Stimulated activated CD4-positive, alpha-beta T cell treated with anti-CD3 and anti-CD28 coated beads, Interleukin-2, amount 100 ng/mL, for 4 hours (primary cell): ENCODE data around the gene CRYAA.

ENCODE experiments used
- DNase-seq: peaks from one replicate; pipeline ENCODE4 v3.0.0-alpha.2; 2020; ENCODE audit warnings: low read depth

Gene CRYAA

DNA sequence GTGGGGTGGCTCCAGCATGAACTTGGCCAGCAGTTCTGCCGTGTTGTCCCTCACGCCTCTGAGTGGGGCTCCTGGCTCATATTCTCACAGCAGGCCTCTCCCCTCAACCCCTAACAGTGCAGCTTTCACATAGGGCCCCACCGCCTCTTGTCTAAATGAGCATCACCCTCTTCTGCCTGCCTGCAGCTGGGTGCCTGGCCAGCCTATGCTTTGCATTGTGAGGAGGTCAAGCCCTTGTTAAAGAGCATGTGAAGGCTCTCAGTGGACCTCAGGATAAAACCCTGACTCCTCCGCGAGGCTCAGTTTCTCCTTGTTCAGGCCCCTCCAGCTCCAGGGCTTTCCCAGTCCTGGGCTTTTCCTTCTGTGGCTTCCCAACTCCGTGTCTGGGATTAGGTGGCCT lies 34.8 kb downstream of the CRYAA start:
- no peak for DNase-seq

DNA sequence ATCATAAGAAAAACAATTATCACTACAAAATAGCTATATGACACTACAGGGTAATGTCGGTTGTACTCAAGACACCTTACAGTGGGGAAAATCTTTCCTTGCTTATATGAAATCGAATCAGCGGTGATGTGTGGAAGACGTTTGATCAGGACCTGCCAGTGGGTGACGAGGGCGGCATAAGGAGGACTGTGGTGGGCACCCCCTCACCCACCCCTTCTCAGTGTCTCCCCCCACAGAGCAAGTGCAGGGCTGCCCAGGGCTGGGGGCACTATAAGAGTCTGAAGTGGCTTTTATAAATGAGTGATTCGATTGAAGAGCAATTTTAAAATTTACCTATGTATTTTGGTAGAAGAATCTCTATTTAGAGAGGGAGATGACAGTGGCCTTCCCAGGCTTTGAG lies 35.8 kb downstream of the CRYAA start:
- DNase-seq = no peak

DNA sequence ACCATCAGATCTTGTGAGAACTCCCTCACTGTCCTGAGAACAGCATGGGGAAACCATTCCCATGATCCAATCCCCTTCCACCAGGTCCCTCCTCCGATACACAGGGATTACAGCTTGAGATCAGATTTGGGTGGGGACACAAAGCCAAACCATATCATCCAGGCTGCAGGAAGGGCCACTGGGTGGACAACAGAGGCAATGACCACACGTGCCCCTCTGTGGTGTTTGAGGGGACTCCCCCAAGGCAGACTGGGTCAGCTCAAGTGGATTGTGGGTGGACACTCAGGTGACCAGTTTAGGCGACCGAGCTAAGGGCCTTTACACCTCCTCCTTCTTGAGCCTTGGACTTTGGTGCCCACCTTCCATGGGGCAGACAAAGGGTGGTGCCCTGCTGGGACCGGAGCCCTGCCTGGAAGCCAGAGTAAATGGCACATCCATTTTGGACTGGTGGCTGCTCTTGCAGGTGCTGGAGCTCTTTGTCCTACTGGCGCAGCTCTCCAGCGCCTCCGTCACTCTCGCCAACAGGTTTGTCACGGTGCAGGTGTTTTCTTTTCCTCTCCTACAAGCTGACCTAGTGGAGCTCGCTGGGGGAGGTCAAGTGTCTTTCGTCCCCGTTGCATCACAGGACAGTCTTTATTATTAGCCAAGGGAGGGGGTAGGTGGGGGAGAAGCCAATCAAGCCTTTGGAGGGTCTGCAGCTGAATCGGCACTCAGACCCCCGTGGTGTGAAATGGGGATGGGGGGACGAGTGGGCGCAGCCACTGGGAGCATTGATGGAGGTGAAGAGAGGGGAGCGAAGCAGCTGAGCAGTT lies 37.6 kb downstream of the CRYAA start:
- no peak for DNase-seq

DNA sequence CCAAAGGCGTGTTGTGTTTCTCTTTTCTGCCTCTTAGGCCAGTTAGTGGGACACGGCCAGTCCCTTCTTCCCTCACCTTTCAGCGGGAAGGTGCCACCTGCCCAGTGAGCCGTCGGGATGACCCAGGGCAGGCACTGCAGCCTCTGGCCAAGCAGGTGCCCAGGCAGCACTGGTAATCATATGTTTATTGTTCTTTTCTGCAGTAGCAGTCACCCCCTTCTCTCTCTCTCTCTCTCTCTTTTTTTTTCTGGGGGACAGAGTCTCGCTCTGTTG lies 38.2 kb downstream of the CRYAA start:
- no peak for DNase-seq

DNA sequence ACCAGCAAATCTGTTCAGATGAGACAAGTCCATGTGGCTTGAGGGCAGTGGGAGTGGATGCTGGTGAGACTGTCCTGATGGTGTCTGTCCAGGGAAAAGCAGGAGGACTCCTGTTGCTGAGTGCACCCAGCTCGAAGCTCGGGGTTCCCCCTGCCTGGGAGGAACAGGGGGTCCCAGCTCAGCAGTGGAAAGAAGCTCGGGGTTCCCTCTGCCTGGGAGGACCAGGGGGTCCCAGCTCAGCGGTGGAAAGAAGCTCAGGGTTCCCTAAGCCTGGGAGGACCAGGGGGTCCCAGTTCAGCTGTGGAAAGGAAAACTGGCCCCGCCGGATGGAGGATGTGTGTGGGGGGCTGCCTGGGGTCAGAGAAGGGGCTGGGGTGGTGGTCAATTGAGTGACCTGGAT lies 39.1 kb downstream of the CRYAA start:
- DNase-seq = no peak

DNA sequence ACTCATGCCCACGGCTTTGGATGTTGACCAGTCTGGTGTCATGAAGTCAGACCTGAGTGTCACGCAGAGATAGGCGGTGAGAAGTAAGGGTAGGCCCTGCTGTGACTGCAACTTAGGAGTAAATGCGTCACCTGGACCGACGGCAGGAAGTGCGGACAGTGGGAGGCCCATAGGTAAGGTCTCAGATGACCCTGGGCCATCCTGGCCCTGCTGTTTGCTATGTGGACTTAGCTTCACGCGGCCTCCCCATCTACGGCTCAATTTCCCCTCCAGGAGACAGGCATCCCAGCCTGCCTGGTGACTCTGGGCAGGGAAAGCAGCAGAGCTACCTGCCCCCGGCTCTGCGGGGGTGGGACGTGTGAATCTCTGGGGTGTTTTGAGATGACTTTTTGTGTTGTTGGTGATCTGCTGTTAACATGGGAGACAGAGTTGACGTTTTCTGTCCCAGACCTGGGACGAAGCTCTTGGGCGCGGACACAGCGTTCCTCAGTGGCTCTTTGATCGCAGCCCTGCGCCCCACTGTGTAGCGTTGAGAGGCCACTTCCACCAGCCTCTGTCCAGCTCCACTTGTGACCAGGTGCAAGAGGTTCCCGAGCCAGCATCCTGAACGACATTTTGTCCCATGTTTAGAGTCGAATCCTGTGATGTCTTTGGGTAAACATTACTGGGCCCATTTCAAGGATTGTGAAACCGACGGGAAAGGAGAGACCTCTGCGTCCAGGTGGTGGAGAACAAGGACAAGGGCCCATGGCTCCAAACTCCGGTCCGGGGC lies 39.9 kb downstream of the CRYAA start:
- DNase-seq = no peak

DNA sequence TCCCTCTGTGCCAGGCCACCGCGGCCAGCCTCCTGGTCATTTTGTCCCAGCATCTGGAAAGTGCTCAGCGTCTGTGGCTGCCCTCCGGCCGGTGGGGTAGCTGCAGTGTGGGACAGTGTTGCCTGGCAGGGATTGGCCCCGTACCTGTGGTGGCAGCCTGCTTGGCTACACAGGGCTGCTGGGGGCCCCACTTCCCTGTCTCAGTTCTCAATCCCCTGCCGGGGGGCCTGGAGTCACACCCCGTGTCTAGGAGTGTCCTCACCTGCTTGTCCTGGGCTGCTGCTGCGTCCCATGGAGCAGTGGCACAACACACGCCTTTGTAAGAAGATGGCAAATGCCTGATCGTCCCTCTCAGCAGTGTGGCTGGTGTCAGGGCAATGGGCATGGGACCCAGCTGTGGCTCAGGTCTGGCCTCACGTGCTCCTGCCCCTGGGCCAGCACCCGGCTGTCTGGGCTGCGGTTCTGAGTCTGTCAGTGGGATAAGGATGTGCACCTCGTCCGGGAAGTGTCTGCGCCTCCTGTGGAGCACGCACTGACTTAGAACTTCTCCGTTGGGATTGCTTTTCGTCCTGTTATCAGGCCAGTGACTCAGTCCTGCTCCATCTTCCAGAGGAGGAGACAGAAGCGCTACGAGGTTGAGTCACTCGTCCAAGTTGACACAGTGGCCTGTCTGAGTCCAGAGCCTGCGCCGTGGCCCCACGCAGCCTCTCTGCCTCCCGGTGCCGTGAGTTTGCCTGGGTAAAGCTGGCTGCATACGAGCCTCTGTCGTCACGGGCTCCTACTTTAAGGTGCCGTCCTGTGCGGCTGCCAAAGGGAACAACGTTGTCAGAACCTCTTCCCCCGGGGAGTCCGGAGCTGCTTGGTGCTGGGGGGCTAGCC lies 41.0 kb downstream of the CRYAA start:
- DNase-seq = no peak

DNA sequence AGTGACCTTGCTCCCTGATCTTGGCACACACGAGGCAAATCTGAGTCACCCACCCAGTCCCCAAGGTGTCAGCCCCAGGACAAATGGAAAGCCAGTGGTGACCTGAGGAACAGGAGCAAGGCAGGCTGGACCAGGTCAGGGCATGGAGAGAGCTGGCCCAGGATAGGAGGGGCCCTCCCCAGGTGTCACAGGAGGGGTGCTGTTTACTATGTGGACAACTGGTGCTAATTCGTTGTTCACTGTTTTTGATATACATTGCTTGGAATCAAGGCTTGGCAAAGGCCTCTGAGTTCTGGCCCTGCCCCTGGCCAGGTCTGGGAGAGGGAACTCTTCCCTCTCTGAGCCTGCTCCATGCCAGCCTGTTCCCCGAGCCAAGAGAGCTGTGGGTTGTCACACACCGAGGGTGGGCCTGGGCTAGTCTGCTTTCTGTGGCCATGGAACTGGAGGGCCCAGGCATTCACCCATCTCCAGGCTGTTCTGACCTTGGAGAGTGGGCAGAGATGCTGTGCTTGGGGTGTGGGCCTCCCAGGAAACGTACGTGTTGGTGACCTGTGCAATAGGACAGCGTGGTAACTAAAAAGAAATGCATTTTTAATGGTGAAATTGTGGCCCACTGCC lies 41.8 kb downstream of the CRYAA start:
- no peak for DNase-seq

DNA sequence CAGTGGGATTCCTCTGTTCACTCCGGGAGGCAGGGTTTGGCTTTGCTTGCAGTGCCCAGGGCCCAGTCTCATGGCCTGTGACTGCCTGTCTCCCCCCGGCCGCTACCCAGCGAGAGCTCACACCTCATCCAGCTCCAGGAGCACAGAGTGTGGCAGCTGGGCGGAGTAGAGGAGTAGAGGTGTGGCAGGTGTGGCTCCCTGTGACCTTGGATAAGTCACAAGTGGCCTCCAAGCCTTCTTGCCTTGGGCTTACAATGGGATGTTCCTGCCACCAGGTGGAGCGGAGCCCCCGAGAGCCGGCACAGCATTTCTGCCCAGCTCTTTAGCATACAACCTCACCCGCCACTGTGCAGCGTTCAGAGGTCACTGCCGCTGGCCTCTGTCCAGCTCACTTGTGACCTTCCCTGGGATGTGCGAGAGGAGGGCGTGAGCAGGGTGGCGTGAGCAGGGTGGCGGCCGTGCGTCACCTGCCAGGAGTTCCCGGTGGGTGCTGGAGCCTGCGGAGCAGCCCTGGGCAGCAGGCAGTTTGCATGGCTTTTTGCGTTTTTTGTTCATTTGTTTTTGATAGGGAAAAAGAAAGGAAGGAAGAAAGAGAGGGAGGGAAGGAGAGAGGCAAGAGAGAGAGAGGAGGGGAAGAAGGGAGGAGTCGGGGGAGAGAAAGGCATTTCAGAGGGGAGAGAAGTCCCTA lies 42.4 kb downstream of the CRYAA start:
- DNase-seq = no peak

DNA sequence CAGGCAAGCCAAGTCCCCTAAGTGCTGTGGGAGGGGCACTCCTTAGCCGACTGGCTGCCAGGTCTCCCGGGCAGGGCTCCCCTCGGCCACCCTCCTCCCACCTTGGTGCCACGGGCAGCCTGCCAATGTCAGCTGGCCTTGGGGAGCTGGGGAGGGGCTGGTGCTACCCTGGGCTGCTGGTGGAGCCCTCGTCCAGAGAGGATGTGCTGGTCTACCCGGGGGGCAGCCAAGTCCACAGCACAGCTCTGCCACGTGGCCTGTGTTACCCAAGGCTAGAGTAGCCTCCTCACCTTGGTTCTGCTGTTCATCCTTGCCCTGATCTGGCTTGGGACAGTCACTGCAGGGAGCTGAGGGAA lies 42.9 kb downstream of the CRYAA start:
- no peak for DNase-seq
